CD4-positive, alpha-beta T cell treated with Interleukin-15 for 4 hours (primary cell): ENCODE measurements around the gene MED31.
A peak's percentile ranks its signal among the peaks of the same experiment; 100 is the strongest.
"Not testable (repeated sequence)": the region's sequence is repeated elsewhere in the genome, so short reads cannot be mapped to it uniquely, and the experiment has no call there.

Experiments used
- DNase-seq: peaks from one replicate; pipeline ENCODE4 v3.0.0-alpha.2; 2020; ENCODE audit warnings: low spot score

MED31 gene

GRCh38 chr17:6677158-6677831 lies 25.9 kb upstream of the MED31 start:
- DNase-seq = no peak

- no peak for DNase-seq
These were observed 25.4 kb upstream of the MED31 start for GRCh38 chr17:6676802-6677157.

GRCh38 chr17:6675201-6675825 lies 23.9 kb upstream of the MED31 start:
- DNase-seq = no peak

- no peak for DNase-seq
These were observed 23.2 kb upstream of the MED31 start for GRCh38 chr17:6674586-6674985.

GRCh38 chr17:6671431-6671830 lies 20.0 kb upstream of the MED31 start:
- DNase-seq = no peak

- DNase-seq = no peak
These were observed 19.6 kb upstream of the MED31 start for GRCh38 chr17:6670999-6671398.

- no peak for DNase-seq
These were observed 19.2 kb upstream of the MED31 start for GRCh38 chr17:6670571-6670970.

GRCh38 chr17:6669479-6670212 lies 18.2 kb upstream of the MED31 start:
- DNase-seq = no peak

GRCh38 chr17:6668727-6669425 lies 17.5 kb upstream of the MED31 start:
- no peak for DNase-seq

GRCh38 chr17:6668219-6668618 lies 16.8 kb upstream of the MED31 start:
- no peak for DNase-seq

GRCh38 chr17:6667516-6667915 lies 16.1 kb upstream of the MED31 start:
- no peak for DNase-seq

GRCh38 chr17:6666557-6666956 lies 15.2 kb upstream of the MED31 start:
- DNase-seq = no peak

GRCh38 chr17:6666077-6666521 lies 14.7 kb upstream of the MED31 start:
- DNase-seq = peak; percentile 48

- not testable (repeated sequence) for DNase-seq
These were observed 11.8 kb upstream of the MED31 start for GRCh38 chr17:6663200-6663599.

GRCh38 chr17:6661464-6661848 lies 10.1 kb upstream of the MED31 start:
- no peak for DNase-seq

GRCh38 chr17:6660805-6661463 lies 9.5 kb upstream of the MED31 start:
- DNase-seq = no peak

GRCh38 chr17:6660101-6660500 lies 8.7 kb upstream of the MED31 start:
- no peak for DNase-seq

- not testable (repeated sequence) for DNase-seq
These were observed 7.0 kb upstream of the MED31 start for GRCh38 chr17:6658411-6658810.

GRCh38 chr17:6657633-6658287 lies 6.4 kb upstream of the MED31 start:
- DNase-seq = no peak

GRCh38 chr17:6656797-6657632 lies 5.6 kb upstream of the MED31 start:
- DNase-seq = peak; percentile 58
